GM21423 (cell line): ENCODE measurements around the gene PADI2.

Experiments used
- ATAC-seq: cut with Tn5 transposase; IDR thresholded peaks from one replicate; pipeline ENCODE4 v1.9.1; 2021; ENCODE audit warnings: mild to moderate bottlenecking, moderate library complexity; ENCODE audit not compliant: unreplicated experiment

The PADI2 gene

DNA sequence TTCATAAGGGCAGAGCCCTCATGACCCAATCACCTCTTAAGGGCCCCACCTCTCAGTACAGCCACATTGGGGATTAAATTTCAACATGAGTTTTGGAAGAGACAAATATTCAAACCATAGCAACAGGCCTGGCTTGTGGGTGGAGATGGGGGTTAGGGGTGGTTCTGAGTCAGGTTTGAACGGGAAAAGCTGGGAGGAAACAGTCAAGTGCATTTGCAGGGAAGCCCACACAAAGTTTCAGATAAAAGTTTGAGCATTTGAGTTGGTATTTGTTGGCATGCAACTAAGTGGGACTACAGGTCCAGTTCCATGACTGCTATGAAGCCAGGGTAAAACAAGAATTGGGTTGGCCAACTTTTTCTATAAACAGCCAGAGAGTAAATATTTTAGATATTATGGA is 21.0 kb upstream of the PADI2 start:
- ATAC-seq: no peak

DNA sequence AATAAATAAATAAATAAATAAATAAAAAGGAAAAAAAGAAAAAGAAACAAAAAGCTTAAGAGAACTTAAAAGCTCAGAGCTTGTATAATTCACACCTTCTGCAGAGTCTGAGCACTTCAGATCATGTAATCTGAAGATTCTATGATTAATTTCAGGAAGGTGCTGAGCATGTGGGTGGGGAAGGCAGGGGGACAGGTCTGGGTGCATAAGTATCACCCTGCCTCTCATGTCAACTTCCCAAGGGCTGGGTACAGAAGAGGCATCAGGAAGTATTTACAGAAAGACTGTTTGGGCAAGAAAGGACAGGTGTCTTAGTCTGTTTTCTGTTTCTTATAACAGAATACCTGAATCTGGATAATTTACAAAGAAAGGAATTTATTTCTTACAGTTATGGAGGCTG is 20.4 kb upstream of the PADI2 start:
- ATAC-seq: no peak

DNA sequence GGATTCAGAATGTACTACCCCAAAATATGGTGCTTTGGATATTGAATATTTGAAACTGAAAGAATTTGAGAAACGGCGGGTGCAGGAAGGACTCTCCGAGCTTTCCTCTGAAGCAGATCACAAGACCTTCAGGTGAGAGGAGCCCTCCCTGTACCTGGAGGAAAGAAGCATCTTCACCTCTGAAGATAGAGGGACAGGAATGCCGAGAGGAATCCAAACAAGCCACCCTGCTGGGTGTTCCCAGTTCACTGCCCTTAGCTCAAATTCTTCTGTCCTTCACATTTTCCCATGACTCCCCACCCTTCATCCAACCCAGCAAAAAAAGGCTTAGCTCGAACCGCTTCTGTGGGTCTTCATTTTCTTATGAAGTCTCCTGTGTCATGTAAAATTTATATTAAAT is 18.2 kb upstream of the PADI2 start:
- ATAC-seq: no peak

DNA sequence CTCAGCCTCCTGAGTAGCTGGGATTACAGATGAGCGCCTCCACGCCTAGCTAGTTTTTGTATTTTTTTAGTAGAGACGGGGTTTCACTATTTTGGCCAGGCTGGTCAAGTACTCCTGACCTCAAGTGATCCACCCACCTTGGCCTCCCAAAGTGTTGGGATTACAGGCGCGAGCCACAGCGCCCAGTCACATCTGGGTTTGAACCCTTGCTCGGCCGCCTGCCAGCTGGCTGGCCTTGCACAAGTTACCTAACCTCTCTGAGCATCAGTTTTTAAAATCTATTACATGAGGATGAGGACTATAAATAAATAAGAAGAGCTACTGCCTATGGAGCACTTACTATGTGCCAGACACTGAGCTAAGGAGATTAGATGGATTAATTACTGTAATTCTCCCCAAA is 17.7 kb upstream of the PADI2 start:
- ATAC-seq: no peak

DNA sequence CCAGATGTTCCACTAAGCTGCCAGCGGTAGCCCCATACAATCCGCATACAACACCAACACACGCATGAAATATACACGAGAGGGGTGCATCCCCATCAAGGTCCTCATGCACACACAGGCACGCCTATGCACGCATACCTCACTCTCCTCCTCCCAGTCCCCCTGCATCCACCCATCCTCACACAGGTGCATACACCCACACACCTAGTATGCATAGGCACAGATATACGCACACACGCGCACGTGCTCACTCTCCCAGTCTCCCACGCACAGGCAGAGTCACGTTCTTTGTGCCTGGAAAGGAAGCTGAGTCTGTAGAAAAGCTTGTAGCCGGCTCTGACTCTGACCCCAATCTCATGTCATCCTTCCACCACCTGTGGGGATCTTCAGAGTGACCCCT is 16.9 kb upstream of the PADI2 start:
- no peak for ATAC-seq

DNA sequence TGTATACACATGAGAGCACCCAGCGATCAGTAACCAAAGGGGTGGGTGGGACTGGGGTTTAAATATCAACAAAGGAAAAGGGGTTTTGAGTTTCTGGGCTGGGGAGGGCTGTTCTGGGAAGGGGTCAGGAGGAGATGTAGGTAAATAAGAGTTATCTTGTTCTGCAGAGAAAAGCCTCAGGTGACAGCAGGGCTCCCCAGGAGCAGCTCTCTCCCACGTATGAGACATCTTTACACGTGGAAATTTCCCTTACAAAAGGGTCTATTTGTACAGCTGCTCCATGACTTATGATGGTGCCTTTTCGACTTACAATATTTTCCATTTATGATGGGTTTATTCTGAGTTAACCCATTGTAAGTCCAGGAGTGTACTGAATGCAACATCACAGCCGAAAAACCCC is 16.3 kb upstream of the PADI2 start:
- ATAC-seq: no peak

DNA sequence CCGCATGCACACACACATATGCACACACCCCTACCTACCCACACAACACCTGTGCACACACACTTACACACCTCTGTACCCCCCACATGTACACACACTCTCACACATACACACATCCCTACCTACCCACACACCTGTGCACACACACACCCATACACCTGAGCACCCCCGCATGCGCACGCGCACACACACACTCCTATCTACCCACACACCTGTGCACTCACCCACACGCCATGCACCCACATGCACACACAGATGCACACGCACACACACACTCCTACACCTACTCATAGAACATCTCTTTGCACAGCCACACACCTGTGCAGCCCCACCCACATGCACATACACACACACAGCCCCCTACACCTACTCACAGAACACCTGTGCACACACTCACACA is 15.5 kb upstream of the PADI2 start:
- no peak for ATAC-seq

DNA sequence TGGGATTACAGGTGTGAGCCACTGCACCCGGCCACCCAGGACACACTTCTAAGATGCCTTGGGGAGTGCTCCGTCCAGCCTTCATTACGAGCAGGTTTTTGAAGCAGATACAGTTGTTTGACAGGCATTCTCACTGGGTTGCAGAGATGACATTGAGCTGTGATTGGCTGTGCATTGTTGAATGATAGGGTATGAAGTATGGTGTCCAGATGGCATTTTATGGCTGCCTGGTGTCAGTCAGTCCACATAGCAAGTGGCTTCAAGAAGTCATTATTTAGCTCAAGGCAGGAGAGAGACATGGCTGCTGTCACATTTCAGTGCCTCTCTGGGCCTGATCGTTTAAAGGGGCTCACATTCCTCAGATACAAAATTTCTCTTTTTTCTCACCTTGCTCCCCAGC is 14.8 kb upstream of the PADI2 start:
- ATAC-seq: no peak

DNA sequence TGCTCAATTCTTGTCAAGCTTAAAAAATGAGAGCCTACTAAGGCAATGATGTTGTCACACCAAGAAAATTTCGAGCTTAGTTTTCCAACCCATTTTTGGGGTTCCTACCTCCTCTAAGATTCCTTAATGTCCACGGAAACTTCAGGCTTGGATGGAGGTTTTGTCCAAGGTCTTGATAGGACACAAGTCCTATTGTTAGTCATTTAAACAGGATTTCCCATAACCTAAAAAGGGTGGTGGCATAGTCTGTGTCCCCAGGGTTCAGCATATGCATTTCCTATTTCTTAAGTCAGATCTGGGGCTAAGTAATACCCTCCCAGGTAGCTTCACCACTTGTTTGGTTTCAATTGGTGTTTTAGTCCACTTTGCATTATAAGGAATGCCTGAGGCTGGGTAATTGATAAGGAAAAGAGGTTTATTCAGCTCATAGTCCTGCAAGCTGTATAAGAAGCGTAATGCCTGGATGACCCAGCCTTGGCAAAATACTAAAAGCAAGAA is 10.9 kb upstream of the PADI2 start:
- ATAC-seq: no peak

DNA sequence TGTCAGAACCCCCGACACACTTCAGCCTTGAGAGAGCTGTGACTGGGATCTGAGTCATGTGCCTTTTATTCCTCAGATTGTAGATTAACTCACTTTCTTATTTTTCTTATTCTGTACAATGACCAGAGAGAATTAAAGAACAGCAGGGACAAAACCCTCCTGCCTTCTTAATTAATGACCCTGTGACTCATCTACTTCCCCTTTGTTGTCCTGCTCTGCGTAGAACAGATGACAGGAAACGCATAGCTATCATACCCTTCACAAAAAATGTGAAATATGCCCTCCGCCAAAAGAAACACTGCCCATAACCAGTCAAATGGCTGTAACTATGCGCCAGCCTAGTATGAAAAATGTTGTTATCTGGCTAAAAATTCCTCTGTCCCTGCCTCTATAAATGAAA is 9.1 kb upstream of the PADI2 start:
- ATAC-seq: no peak

DNA sequence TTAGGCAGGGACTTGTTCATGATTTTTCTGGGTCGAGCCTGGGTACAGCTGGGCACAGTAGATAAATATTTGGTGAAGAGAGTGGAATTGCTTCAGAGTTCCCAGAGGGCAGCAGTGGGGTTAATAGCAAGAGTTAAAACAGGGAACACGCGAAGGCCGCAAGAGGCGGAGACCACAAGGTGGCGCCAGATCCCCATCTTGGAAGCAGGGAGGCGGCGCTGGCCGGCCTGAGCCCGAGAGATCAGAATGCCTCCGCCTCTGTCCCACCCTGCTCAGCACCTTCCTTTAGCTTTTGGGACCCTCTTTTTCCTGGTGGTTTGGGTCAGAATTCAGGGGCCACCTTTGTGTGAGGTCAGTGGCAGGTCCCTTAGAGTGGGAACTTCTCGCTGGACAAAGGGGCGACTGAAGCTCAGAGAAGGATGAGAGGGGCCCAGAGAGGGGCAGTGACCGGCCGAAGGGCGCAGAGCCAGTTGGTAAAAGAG is 6.5 kb upstream of the PADI2 start:
- ATAC-seq: no peak

DNA sequence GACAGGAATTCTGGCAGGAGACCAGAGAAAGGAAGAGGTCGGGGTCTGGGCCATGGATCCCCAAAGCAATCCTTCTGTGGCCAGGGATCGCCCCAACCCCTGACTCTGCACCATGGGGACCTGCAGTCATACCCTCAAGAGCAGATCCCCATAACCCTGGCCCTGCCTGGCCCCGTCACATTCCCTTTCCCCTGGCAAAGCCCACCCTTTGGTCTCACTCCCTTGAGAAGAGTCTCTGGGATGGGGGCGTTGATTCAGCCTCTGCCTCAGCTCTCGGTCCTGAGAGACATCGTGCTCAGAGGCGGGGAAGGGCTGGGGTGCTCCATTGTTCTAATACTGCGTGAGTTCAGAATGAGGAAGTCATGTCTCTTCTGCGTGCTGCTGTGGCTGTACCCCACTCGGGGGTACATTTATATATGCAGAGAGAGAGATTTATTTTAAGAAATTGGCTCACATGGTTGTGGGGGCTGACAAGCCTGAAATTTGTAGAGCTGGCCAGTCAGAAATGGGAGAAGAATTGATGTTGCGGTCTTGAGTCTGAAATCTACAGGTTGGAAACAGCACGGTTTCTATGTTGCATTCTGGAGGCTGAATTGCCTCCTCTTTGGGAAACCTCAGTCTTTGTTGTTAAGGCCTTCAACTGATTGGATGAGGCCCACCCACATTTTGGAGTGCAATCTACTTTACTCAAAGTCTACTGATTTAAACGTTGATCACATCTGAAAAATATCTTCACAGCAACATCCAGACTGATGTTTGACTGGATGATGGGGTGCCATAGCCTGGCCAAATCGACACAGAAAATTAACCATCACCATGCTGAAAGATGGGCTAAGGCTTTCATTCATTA is 4.2 kb upstream of the PADI2 start:
- ATAC-seq: no peak

DNA sequence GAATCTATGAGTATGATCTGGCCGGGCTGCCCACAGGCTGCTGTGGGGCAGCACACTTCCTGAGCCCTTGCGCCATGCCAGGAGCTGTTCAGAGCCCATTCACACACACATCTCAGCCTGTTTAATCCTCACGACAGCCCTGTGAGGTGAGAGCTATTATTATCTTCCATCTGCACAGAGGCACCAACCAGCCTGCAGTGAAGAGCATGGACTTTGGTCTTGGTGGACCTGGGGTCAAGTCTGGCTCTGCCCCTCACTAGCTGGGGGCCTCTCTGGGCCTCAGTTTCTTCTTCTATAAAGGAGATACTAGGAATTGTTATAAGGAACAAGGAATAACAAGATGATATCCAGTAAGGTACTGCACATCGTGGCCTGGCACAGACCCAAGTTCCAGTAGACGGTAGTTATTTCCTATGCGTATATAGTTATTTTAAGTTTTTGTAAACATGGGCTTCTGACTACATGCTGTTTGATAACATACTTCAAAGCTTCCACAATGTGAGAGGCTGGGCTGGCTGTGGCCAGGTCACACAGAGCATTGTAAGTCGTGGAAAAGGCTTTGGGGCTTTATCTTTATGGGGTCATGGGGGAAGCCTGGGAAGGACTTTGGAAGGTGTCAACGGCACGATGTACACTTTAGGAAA is 3.4 kb upstream of the PADI2 start:
- ATAC-seq: no peak

DNA sequence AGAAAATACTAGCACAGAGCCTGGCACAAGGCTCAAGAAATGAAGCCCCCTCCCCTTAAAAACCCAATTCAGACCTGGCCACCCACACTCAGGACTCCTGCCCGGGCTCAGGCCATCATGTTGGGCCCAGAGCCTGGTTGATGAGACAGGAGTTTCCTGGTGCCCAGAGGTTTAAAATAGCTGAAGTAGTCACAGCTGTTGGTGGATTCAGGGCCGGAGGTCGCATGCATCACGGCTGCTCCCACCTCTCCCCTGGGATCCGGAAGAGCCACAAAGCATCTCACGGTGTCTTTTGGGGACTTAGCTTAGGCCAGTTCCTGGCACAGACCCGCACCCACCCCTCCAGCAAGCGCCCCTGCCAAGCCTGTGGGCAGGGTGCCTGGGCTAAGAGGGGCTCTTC is 2.6 kb upstream of the PADI2 start:
- ATAC-seq: no peak

DNA sequence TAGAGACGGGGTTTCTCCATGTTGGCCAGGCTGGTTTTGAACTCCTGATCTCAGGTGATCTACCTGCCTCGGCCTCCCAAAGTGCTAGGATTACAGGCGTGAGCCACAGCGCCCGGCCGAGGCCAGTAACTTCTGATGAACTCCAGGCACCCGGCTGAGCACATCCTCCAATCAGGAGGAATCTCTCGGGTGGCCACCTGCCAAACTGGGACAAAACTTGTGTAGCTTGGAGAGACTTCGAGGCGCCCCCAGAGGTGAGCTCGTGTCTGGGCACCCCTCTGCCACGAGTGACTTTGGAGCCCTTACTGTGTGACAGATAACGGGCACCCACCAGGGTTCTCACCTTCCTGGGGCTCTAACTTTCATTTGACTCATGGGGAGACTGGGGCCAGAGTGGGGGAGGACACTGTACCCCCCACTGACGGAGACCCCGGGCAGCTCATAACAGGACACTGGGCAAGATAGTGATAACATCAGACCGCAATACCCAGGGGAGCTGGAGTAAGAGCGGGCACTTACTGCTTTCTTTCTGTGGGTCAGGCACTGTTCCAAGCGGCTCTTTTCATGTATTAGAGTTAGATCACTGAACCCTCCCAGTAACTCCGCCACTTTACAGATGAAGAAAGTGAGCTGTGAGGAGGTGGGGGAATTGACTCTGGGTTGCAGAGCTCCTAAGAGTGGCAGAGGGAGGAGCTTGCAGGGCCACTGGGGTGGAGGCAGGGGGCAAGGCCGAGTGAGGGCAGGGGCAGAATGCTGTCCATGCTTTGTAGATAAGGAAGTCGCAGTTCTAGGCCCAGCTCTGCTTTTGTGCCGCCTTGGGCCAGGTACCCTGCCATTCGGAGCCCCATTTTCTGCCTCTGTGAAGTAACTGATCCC is 1.9 kb upstream of the PADI2 start:
- no peak for ATAC-seq

DNA sequence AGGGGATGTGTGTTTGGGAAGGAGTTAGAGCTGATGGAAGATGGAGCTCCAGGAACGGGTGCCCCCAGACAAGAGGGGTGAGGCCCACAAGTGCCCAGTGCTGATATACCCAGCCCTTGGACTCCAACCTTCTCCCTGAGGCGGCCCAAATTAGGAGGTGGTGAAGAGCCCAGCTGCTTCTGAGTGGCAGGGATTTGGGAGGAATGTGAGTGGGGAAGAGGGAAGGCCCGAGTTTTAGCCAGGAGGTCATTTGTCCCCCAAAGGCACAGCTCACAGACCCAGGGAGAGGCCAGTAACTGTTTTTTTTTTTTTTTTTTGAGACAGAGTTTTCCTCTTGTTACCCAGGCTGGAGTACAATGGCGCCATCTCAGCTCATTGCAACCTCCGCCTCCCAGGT is 1.2 kb upstream of the PADI2 start:
- no peak for ATAC-seq

DNA sequence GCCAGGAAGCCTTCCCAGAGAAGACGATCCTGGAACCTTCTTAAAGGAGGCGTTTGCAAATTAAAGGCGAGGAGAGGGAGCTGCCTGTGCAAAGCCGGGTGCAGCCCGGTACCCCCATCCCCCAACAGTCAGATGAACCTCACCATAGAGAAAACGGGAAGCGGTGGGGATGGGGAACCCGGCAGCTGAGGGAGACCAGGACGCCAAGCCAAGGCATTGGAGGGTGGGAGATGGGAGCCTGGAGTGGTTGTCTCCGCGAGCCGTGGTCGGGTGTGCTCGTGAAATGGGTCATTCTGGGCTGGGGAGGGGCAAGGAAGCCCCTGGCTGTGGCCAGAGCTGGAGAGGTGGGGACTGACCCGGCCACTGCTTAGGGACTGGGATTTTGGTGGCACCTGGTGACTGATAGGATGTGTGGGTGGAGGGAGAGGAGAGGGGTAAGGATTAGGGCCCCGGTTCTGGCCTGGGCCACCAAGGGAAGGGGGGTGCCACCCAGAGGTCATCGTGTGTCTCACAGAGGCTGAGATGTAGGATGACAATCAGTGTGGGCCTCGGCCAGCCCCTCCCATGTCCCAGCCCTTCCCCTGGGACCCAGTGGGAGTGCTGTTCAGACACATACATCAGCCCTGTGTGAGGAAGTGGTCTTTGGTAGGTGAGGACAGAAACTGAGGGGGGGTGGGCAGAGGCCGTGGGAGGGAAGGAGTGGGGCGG is 676 bp upstream of the PADI2 start:
- ATAC-seq: no peak

DNA sequence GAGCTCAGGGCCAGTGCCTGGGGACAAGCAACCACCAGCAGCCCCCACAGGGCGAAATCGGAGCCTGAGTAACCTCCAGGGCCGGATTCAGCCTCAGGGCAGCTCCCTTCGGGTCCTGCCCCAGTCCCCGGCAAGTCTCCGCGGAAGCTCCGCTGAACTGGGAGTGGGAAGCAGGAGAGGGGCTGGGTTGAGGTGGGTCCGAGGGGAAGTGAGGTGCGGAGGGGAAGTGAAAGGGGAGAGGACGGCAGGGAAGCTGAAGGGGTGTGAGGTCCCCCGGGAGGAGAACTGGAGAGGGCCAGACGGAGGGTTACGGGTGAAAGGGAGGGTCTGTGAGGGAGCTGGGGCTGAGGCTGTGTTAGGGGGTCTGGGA is 560 bp downstream of the PADI2 start:
- ATAC-seq: no peak

DNA sequence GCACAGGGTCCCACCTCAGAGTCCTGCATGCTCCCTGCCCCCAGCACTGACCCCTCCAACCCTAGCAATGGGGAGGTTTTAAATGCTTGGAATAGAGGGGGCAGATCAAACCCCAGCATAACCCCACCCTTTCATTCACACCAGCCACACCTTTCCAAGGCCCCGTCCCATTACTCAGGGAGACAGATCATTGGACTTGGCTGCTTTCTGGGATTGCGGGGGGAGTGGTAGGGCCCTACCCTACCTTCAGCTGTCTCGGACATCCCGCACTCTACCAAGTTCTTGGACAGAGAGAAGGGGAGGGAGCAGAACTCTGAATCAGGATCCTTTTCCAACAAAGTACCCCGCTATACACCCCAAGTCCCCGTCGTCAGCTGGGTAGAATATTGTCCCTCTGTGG is 983 bp downstream of the PADI2 start:
- no peak for ATAC-seq

DNA sequence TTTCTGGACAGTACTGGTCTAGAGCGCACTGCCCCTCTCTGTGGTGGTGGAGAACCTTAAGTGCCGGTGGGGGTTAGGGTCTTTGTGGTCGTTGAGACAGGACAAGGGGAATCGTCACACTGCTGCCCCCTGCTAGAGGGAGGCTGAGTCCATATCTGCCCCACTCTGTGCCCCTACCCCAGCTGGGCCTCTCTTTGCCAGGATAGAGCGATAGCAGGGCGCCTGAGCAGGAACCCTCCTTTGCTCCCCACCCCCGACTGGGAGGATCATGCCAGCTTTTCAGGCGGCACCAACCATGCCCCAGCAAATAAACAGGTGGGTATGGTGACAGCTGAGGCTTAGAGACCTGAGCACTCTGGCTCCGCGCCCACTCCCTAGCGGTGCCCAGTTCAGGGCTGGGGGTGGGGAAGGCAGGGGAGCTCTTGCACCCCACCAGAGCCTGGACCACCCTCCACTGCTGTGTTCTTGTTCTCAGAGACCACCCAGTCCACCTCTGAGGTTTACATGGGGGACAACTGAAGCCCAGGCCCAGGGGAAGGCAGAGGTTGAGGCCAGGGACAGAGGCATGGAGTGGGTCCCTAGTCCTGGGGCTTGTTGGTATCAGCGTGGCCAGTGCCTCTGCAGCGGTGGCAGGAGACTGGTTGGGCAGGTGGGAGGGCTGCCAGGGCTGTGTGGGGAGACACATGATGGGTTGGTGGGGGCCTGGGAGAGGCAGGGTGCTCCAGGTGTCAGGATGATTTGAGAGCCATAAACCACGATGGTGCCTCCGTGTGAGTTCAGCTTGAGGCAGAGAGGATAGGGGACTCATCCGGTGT is 1.6 kb downstream of the PADI2 start:
- ATAC-seq: no peak
